GM21576 (cell line): ENCODE results near the gene PACS2.
"Not testable (repeated sequence)": the region's sequence is repeated elsewhere in the genome, so short reads cannot be mapped to it uniquely, and the experiment has no call there.

Source experiments
- ATAC-seq: cut with Tn5 transposase; IDR thresholded peaks from one replicate; pipeline ENCODE4 v1.9.1; 2021; ENCODE audit warnings: mild to moderate bottlenecking, moderate library complexity; ENCODE audit not compliant: unreplicated experiment

The PACS2 gene

DNA sequence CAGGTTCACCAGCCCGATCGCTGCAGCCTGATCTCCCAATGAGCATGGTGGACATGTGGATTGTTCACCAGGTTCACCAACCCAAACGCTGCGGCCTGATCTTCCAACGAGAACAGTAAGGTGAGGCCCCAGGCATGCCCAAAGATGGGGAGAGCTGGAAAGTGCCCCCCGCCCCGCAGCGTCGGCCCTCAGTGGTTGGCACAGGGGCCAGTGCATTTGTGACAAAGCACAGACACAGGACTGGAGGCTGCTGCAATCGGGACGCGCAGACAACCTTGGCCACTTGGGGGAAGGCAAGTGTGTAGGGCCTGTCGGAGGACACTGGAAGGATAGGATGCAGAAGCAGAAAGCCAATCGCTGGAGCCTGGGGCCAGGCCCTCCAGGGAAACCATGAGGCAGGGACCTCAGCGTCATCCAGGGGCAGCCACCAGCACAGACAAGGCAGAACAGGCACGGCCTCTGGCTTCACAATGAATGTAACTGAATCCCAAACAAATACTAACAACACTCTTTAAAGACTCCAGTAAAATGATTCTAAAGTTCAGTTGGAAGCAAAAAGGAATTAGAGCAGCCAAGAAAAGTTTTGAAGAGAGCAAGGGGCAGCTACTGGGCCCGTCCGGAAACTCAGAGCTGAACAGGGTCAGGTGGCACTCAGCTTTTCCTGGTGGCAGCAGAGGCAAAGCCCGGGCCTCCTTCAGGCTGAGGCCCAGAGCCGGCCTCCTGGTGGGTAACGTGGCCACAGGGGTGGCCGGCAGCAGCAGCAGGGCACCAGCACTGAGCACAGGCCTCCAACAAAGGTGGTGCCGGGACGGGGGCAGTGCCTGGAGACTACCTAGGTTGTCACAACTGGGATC, 27.1 kb upstream of the PACS2 start:
- ATAC-seq, result no peak

DNA sequence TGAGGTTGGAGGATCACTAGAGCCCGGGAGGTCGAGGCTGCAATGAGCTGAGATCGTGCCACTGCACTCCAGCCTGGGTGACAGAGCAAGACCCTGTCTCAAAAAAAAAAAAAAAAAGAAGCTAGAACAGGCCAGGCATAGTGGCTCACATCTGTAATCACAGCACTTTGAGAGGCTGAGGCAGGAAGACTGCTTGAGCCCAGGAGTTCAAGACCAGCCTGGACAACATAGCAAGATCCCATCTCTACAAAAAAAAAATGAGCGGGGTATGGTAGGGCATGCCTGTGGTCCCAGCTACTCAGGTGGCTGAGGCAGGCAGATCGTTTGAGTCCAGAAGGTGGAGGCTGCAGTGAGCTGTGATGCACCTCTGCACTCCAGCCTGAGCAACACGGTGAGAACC, 25.6 kb upstream of the PACS2 start:
- not testable (repeated sequence) for ATAC-seq

DNA sequence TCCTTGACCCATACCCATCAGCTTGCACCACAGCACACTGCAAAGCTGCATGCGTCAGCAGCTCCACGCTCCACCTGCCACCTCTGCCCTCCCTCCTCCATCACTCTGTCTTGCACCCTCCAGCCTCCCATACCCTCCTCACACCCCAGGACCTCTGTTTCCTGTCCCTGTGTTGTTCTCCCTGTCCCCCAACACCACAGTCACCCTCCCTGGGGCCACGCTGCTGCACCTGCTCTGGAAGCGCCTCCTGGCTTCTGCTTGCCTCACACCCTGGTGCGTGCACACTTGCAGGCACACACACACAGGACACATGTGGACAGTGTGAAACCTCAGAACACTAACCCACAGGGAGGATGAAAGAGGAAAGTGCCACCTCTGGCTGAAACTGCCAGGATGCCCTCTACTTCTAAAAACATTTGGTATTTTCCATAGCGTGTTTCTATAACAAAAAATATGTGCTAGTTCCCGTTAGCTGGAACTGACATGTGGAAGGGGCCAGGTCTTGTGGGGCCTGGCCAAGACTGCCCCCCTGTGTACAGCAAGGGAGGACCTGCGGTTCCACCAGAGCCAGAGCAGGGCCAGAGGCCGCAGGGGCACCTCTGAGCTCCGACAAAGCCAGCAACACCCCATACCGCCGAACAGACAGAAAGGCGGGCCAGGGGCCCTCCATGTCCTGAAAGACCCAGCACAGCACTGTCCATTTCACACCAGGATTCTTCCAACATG, 23.8 kb upstream of the PACS2 start:
- no peak for ATAC-seq

DNA sequence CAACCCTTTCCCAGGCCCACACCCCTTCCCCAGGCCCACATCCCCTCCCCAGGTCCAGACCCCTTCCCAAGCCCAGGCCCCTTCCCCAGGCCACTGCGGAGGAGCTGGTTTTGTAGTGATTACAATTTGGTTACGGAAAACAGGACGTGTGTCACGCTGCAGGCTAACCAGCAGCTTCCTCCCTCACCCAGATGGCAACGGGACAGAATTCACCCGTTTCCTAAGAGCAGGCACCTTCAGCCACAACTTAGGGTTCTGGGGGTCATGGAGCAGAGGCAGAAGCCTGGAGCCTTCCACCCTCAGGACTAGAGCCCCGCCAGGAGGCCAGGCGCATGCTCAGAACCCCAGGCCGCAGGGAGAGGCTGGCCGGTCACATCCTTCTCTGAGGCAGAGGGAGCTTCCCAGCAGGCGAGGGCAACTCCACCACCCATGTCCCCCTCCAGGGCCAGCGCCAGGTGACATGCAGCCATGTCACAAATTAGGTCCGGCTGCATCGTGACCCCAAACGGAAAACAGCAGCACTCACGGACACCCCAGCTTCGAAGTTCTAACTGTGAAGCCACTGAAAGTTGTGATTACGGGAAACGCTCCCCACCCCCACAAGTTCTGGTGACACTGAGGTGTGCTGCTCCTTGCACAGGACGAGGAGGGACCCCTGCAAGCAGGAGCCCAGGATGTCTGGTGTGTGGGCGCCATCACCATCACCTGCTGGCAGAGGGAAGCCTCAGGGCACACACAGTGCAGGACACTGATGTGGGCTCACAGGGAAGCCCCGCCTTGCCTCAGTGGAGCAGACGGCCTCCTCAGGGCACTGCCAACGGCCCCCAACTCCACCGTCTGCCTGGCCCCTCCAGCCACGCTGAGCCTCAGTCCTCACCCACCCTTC, 21.5 kb upstream of the PACS2 start:
- ATAC-seq, result peak; percentile 28

DNA sequence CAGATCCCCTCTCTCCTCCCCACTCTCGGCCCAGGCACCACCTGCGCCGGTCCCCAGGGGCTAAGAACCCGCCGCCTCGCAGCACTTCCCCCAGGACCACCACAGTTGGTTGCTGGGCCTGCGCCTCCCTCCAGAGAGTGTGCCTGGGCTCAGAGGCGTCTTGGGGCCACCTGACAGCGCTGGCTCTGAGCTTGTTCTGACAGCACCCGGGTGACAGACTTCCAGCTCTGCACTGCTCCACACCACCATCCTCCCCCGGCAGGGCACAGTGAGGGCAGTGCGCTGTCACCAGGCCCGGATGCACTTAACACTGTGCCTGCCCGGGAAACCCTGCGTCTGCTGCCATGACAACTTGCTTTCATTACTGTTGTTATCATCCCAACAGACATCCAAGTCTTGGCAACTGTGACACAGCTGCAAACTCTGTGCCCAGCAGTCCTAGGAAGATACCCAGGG, 20.4 kb upstream of the PACS2 start:
- ATAC-seq, result peak; percentile 51

DNA sequence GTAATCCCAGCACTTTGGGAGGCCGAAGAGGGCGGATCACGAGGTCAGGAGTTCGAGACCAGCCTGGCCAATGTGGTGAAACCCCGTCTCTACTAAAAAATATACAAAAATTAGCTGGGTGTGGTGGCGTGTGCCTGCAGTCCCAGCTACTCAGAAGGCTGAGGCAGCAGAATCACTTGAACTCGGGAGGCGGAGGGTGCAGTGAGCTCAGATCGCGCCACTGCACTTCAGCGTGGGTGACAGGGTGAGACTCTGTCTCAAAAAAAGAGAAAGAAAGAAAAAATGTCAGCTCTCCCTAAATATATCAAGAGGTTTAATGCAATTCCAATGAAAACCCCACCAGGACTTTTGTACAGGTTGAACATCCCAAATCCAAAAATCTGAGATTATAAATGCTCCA, 17.2 kb upstream of the PACS2 start:
- not testable (repeated sequence) for ATAC-seq

DNA sequence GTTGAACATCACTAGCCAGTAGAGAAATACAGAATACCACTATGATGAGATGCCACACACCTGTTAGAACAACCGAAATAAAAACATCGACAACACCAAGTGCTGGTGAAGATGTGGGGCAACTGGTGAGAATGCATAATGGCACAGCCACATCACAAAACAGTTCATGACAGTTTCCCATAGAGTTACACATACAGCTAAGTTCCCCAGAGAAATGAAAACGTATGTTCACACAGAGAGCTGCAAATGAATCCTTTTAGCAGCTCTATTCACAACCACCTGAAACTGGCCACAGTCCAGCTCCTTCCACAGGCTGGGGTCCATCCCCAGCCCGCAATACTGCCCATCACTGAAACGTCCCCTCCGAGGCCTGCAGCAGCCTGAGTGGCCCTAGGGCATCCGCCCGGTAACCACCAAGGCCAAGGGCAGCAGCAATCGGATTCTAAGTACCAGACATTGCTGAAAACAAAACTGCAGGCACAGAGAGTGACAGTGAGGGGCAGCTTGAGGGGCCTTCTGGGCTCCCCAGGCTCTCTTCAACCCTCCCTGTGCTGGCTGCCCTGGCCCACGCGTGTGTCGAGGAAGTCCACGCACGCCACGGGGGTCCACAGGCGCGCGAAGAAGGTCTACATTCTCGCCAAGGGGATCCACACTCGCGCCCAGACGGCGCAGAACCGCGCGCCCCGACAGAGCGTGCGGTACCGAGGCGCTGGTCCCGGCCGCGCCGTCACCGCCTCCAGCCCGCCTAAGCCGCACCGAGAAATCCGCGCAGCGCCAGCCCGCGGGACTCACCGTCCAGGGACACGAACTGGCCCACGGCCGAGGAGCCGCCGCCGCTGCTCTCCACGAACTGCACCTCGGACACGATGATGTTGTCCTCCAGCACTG, 14.7 kb upstream of the PACS2 start:
- ATAC-seq, result peak; percentile 14

DNA sequence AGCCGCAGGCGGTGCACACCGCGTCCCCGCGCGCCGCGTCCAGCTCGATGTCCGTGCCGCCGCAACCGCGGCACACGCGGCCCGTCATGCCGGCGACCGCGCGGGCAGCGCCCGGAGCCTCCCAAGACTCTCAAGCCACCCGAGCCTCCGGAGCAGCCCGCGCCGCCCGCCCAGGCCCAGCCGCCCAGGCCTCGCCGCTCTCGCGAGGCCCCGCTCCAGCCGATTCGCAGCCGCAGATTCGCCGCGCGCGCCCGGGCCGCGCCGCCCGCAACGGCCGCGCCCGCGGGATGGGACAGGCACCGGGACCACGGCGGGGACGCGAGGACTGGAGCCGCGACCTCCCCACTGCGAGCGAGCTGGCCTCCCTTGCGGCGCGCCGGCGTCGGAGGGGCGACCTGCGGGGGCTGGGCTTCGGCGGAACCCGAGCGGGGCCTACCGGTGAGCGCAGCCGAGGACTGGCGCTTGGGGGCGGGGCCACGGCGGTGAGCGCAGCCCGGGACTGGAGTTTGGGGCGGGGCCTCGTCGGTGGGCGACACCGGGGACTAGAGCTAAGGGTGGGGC, 13.9 kb upstream of the PACS2 start, which contains the start of gene BRF1:
TSS of gene BRF1 (minus strand) at position 460 of the 561 bp plus-strand sequence. CDS start at position 88, 372 bp downstream.
- peak; percentile 82 for ATAC-seq

DNA sequence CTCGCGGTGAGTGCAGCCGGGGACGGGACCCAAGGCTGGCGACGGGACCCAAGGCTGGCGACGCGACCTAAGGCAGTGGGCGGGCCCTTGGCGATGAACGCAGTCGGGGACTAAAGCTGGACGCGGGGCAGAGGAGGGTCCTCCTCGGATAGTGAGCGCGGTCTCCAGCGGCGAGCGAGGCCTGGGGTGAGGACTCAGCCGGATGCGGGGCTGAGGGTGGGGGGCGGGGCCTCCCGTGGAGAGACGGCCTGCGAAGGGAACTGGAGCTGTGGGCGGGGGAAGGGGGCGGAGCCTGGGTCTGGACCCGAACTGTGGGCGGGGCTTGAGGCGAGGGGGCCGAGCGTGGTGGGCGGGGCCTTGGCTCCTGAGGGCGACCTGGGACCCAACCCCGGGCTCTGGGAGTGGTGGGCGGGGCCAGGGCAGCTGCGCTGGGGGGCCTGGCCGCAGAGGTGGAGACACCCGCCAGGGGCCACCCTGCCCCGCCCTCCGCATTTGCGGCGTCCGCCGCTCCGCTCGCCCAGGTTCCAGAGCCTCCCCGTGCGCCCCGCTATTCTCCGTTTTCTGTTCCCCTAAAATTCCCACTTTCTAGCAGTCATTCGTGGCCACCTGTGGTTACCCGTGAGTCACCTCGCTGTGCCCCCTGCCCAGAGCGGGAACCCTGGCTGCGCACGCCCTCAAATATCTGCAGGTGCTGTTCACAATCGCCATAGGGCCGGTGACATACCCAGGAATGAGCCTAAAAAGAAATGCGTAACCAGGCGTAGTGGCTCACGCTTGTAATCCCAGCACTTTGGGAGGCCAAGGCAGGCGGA, 13.2 kb upstream of the PACS2 start:
- peak; percentile 51 for ATAC-seq

DNA sequence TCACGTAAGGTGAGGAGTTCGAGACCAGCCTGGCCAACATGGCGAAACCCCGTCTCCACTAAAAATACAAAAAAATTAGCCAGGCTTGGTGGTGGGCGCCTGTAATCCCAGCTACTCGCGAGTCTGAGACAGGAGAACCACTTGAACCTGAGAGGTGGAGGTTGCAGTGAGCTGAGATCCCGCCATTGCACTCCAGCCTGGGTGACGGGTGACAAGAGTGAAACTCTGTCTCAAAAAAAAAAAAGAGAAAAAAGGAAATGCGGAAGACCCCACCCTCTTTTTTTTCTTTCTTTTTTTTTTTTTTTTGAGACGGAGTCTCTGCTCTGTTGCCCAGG, 12.7 kb upstream of the PACS2 start:
- ATAC-seq, result not testable (repeated sequence)

DNA sequence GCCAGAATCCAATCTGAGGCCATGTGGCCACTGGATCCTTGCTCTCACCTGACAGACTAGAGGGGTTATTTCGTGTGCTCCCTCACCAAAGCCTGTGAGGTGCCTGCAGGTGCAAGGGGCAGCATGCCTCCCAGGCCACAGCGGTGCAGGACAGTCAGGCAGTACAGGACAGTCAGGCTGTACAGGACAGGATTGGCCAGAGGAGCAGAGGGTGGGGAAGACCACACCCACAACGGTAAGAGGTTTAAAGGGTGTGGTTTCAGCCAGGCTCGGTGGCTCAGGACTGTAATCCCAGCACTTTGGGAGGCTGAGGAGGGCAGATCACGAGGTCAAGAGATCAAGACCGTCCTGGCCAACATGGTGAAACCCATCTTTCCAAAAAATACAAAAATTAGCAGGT, 10.6 kb upstream of the PACS2 start:
- ATAC-seq, result no peak

DNA sequence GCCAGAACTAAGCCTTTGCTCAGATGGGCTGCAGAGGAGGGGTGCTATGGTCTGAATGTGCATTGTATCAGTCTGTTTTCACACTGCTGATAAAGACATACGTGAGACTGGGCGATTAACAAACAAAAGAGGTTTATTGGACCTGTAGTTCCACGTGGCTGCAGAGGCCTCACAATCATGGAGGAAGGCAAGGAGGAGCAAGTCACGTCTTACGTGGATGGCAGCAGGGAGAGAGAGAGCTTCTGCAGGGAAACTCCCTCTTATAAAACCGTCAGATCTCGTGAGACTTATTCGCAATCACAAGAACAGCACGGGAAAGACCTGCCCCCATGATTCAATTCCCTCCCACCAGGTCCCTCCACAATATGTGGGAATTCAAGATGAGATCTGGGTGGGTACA, 10.0 kb upstream of the PACS2 start:
- no peak for ATAC-seq

DNA sequence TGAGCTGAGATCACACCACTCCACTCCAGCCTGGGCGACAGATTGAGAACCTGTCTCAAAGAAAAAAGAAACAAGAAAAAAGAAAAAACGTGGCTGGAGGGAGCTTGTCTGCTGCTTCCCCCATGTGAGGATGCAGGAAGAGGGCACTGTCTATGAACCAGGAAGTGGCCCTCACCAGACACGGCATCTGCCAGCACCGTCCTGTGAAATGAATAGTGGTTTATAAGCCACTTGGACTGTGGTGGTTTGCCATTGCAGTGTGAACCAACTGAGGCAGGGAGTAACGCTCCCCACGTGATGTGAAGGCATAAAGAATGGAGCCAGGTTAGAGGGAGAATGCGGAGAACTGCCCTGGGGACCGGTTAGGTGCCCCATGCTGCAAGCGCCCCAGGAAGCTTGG, 9.2 kb upstream of the PACS2 start:
- no peak for ATAC-seq

DNA sequence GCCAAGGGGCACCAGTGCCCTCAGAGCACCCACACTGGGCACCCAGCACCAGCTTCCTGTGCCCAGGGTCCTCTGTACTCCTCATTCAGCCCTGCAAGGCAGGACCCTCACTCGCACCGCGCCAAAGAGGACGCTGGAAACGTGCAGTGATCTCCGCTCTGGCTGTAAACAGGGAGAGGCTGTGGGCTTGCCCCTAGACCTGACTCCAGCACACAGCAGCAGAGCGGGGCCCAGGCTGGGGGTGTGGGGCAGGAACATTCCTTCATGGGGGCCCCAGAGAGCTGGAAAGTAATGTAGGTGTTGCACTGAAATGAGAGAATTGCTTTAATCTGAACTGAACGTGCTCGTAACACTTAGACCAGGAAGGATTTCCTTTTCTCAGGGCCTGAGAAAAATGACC, 8.8 kb upstream of the PACS2 start:
- ATAC-seq, result no peak

DNA sequence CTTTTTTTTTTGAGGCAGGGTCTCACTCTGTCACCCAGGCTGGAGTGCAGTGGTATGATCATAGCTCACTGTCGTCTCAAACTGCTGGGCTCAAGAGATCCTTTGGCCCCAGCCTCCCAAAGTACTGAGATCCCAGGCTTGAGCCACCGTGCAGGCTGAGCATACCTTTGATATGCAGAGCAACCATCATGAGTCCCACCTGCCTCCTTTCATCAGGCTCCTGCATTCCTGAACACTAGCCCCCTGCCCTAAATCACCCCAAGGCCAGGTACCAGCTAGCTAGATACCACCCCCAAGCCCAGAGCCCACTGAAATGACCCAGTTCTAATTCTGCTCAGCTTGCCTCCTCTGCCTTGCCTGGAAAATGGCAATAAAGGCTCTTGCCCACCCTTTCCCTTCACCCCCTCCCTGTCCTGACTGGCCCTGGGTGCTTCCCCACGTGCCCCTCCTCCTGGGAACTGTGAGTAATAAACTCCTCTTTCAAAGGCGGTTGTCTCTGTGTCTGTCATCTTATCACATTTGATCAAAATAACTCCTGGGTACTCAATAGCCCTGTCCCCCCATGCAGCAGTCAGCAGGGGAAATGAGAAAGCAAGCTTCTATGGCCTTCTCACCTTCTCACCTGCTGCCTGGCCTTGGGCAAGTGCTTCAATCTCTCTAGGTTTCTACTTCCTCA, 7.4 kb upstream of the PACS2 start:
- ATAC-seq, result no peak

DNA sequence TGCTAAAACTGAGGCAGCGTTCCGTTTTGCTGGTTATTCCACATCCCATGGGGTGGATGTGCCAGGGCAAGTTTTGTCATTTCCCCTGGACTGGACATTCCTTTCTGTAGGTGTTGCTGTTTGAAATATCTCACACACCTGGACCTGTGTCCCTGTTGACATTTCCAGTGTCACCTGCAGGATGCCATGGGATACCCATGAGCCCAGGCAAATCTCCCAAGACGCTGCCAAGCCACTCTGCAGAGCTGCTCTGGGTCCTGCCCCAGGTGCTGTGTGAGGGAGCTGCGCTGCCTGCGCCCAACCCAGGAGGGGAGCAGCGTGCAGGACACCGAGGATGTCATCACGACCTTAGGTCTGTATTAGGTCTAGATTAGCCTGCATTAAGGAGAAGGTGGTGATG, 5.2 kb upstream of the PACS2 start:
- no peak for ATAC-seq

DNA sequence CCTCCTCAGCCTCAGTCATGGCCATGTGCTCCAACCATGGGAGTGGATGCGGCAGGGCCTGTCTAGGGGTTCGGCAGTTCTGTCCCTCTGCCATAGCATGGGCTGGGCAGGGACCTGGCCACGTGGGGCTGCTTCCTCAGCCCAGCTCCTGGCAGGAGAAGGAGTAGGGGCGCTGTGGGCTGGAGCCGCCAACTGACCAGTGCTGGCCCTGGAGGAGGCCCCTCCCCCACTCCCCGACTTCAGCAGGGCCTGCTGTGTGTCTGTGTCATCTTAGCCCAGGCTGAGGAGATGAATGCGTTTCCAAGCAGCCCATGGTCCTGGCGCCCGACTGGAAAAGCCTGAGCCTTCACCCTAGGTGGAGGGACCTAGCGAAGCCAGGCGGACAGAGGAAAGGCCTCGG, 2.7 kb upstream of the PACS2 start:
- ATAC-seq, result no peak

DNA sequence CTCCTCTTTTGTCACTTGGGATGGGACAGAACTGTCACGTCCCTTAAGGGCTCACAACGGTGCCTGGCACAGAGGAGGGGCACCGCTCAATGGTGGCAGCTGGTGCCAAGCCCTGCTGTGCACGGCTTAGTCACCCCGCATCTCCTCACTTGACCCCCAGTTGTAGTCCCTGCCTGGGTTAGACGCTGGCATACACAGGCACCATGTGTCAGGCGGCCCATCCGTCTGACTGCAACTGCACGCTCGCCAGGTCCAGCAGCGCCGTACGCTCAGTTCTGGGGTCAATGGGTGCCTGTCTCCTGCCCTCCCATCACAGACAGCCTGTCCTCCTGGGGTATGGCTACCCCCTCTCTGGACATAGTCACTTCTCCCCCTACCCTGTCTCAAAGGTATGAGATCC, 1.6 kb upstream of the PACS2 start:
- no peak for ATAC-seq
